Measurements from ENCODE around the gene ING2.

ING2 gene

GRCh38 chr4:183557611-183558010, 52.8 kb downstream of the ING2 start:
- no peak for DNase-seq (ENCODE audit: low read depth)
- TF ChIP-seq CTCF (conservative IDR thresholded peaks at IDR 0.05; ENCODE audit: low read depth, low read length) = no peak
- no peak overlapping the region for H3K4me3 ChIP-seq (ENCODE audit: low read depth, low read length)

- no peak for TF ChIP-seq CTCF (conservative IDR thresholded peaks at IDR 0.05; ENCODE audit: low read depth, low read length)
- DNase-seq (ENCODE audit: low read depth) = no peak
- no peak overlapping the region for H3K4me3 ChIP-seq (ENCODE audit: low read depth, low read length)
These were observed 54.0 kb downstream of the ING2 start for GRCh38 chr4:183558873-183559272.

GRCh38 chr4:183561905-183562304, 57.0 kb downstream of the ING2 start:
- H3K4me3 ChIP-seq (ENCODE audit: low read depth, low read length) = no peak overlapping the region
- DNase-seq (ENCODE audit: low read depth) = no peak
- no peak for TF ChIP-seq CTCF (conservative IDR thresholded peaks at IDR 0.05; ENCODE audit: low read depth, low read length)
